Transverse colon (tissue), 4 donors: ENCODE results near the gene GALNT11.

ENCODE experiments used
- CTCF ChIP-seq, 5 experiments: fragments of 200-600 bp in 3 of 5; fragments of 450-650 bp in 2 of 5; sonication (generic) in 3 of 5; IDR thresholded peaks; 1 replicate in 2 of 5; 2 replicates in 3 of 5; pipeline ENCODE4 v1.5.1; 2016 to 2017; ENCODE audit warnings: antibody characterized with exemption in 5 of 5, inconsistent platforms in 3 of 5, mild to moderate bottlenecking in 2 of 5, moderate library complexity in 1 of 5
- EP300 ChIP-seq: sonication (generic); formaldehyde crosslinking; IDR thresholded peaks from one replicate; pipeline ENCODE4 v1.6.1; 2017; ENCODE audit warnings: antibody characterized with exemption, low read depth
- POLR2A ChIP-seq: fragments of 450-650 bp; IDR thresholded peaks from one replicate; pipeline ENCODE4 v1.6.1; 2016; ENCODE audit warnings: antibody characterized with exemption, mild to moderate bottlenecking, moderate library complexity
- POLR2AphosphoS5 ChIP-seq, 3 donors: sonication (generic); formaldehyde crosslinking; IDR thresholded peaks; one replicate each; pipeline ENCODE4 v1.6.1; 2016; ENCODE audit warnings: antibody characterized with exemption in 3 of 3

- TF ChIP-seq CTCF (IDR thresholded peaks at IDR 0.05) = no peak
- no peak for TF ChIP-seq POLR2AphosphoS5 (IDR thresholded peaks at IDR 0.05)
- no peak for TF ChIP-seq POLR2A
- TF ChIP-seq EP300 = no peak
Observed at GRCh38 chr7:152097330-152097729, 71.9 kb downstream of the GALNT11 start.
